Stimulated activated CD4-positive, alpha-beta T cell treated with anti-CD3 and anti-CD28 coated beads, TNF-alpha, amount 100 ng/mL, for 24 hours (primary cell): ENCODE results near the gene LTB.
"Not testable (repeated sequence)": the region's sequence is repeated elsewhere in the genome, so short reads cannot be mapped to it uniquely, and the experiment has no call there.

ENCODE experiments used
- DNase-seq, 3 experiments: peaks; one replicate each; pipeline ENCODE4 v3.0.0-alpha.2; 2020; ENCODE audit warnings: low read depth in 3 of 3

LTB gene

DNA sequence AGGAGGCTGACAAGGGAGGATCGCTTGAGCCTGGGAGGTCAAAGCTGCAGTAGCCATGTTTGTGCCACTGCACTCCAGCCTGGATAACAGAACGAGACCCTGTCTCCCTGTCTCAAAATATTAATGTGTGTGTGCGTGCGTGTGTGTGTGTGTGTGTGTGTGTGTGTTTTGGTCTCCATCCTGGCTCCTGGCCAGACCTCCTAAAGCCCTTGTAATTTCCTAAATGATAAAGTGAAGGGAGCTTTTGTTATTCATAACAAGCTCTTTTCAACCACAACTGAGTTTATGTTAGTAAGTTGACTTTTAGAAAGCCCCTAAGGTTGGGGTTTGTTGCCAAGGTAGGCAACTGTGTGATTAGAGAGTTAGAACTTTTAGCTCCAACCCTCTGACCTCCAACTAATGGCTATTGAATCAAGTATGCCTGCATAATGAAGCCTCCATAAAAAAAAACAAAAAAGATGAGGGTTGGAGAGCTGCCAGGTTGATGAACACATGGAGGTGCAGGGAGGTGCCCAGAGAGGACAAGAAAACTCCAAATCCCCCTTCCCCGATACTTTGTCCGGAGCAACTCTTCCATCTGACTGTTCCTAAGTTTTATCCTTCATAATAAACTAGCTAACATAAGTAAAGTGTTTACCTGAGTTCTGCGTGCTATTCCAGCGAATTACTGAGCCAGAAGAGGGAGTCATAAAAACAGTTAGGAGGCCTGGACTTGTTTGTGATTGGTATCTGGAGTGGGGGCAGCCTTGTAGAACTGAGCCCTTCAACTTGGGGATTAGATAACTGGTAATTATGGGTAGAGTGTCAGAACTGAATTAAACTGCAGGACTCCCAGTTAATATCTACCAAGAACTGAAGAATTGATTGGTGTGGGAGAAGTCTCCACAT, 27.5 kb upstream of the LTB start:
- no peak for DNase-seq

DNA sequence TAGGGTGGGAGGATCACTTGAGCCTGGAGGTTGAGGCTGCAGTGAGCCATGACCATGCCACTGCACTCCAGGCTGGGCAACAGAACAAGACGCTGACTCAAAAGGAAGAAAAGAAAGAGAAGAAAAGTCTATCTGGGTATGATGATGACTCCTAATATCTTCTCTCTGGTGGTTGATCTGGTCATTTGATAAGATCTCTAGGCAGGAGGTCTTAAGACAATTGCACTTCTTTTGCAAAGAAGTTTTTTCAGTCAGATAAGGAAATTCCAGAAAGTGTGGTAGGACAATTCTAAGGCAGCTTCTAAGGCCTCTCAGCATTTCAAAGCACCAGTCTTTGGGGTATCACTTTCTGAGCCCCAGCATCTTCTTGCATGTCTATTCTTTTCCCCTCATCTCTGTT, 25.1 kb upstream of the LTB start:
- DNase-seq = no peak

DNA sequence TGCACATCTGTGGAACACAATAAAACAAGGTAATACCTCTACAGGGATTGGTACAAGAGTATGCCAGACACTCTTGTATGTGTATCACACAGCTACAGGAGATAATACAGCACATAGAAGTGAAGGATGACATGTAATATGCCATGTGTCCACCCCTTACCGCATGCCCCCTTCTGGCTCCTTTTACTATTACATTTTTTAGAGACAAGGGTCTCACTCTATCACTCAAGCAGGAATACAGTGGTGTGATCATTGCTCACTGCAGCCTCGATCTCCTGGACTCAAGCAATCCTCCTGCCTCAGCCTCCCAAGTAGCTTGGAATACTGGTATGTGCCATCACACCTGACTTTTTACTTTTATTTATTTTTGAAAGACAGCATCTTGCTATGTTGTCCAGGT, 14.8 kb upstream of the LTB start:
- DNase-seq = no peak

DNA sequence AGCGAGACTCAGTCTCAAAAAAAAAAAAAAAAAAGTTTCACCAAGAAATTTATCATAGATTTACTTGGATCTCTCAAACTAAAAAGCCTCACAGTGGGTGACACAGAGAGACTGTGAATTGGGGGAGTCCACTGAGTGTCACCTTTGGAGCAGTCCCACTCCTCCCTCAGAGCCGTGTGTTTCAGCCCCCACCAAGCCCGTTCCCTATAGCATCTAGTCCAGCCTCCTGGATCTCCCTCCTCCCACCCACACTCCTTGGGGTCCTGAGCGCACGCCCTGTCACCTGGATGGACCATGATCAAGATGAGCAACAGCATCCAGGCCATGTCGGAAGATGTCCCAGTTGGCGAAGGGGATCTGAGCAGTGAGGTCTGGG, 10.2 kb upstream of the LTB start:
- DNase-seq = no peak

DNA sequence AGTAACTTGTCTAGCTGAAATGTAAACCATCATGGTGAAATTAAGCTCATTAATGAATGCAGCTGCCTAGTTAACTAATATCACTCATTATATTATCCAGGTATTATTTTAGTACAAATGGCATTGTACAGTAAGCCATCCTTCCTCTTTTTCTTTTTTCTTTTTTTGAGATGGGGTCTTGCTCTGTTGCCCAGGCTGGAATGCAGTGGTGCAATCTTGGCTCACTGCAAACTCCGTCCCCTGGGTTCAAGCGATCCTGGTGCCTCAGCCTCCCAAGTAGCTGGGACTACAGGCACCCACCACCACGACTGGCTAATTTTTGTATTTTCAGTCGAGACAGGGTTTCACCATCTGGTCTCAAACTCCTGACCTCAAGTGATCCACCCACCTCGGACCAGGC, 8.5 kb upstream of the LTB start:
- not testable (repeated sequence) for DNase-seq

DNA sequence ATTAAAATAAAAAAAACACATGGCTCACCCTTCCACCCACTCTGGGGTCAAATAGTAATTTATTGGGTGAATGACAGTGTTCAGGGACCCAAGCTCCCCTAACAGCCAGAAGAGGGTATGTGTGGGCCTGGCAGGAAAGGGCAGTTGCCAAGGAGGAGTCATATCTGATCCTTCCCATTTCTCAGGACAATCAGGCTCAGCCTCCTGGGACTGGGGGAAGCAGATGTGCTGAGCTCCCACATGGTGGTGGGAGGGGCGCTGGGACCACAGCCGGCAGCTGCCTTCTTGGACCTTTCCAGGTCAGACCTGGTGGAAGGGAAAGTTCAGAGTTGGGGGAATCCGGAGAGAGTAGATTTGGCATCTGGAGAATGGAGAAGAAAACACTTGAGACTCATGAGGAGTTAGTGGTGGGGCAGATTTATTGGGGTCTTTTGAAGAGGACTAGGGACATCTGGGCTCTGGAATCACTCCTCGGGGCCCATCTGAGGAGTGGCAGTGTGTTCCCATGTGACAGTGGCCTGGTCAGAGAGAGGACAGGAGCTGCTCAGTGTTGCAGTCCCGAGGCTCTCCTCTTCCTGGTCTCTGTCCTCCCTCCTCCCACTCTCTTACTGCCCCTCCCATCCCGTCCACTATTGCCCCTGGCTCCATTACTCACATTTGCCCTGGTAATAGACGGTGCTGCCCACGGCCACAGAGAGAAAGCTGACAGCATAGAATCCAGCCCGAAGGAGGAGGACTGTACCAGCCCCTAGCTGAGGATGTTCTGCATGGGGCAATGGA, 6.8 kb upstream of the LTB start:
- no peak for DNase-seq

DNA sequence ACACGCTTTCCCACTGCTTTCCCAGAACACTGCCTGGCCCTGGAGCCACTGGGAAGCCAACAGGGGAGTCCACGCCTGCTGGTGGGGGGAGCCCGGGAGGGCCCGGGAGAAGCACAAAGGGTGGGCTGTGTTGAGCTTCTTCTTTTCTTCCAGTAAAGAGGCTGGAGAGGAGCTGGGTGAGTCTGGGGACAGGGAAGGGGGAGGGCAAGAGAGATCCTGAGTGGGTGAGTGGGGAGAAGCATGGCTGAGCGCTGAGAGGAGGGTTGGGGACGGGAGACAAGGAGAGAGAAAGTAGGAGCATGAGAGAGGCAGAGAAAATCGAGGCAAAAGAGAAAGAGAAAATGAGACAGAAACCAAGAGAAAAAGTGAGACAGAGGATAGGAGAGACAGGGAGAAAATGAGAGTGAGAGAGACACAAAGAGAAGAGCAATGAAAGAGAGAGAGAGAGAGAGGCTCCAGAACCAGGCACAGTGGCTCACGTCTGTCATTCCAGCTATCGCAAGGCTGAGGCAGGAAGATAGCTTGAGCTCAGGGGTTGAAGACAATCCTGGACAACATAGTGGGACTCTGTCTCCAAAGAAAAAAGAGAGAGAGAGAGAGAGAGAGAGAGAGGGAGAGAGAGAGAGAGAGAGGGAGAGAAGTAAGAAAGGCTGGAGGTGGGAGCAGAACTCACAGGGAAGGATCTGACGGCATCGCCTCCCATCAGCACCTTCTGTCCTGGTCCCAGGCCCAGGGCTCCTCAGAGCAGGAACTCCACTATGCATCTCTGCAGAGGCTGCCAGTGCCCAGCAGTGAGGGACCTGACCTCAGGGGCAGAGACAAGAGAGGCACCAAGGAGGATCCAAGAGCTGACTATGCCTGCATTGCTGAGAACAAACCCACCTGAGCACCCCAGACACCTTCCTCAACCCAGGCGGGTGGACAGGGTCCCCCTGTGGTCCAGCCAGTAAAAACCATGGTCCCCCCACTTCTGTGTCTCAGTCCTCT, 5.9 kb upstream of the LTB start:
- no peak for DNase-seq

DNA sequence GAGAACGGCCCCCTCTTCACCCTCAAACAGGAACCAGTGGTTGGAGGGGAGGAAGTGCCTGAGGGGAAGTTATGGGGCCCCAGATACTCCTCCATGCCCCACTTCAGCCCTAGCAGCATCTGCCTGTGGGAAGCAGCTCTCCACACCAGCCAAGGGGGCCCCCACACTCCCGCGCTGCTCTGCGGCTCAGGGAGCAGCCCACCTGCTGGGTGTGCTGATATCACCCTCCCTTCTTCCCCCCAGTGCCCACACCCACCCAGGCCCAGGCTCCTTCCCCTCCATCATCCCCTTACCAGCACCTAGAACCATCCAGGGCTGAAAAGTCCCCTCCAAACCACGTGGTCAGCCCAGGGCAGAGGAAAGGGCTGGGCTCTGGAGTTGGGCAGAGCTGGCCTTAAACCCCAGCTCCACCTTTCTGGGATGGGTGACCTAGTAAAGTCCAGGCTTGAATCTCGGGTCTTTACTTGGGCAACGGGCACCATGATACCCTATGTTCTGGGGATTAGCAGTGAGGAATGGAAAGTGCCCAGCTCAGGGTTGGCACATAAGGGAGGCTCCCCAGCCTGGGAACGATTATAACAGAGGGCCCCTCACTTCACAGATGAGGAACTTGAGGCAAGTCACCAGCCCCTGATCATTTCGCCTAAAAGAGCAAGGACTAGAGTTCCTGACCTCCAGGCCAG, 4.5 kb upstream of the LTB start:
- DNase-seq = no peak

DNA sequence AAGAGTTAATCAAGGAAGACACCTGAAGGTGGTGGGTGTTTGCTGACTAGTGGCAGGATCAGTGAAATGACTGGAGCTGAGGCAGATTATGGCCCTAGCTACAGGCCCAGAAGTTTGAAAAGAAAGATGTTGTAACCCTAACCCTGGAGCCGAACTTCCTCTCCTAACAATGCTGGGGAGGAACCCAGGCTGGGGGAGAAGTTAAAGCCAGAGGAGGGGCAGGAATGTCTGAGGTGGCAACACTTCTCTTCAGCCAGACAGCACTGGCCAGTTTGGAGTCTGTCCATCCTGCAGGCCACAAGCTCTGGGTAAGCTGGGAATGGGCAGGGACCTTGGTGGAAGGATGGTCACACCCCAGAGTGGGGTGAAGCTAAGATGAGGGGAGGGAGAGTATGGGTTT, 3.8 kb upstream of the LTB start, which contains the start of gene LST1:
LST1 (plus strand) TSS at position 270 of the 400 bp plus-strand sequence. CDS start 1,023 bp downstream, outside the sequence.
- no peak for DNase-seq

DNA sequence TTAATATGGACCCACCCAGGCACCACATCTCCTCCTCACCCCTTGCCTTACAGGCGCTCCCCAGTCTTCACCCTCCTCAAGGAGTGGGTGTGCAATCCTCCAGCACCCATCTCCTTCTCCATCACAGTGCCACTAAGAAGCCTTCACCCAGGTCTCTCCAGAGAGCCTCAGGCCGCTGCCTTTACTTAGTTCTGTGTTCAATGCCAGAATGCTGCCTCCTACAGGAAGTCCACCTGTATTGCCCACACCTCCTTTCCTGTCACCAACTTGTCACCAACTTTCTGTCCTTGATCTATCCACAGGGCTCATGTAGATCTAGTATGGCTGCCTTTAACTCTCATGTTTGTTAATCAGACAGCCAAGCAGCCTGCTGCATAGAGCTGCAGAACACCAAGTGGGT, 3.3 kb upstream of the LTB start:
- DNase-seq = no peak

DNA sequence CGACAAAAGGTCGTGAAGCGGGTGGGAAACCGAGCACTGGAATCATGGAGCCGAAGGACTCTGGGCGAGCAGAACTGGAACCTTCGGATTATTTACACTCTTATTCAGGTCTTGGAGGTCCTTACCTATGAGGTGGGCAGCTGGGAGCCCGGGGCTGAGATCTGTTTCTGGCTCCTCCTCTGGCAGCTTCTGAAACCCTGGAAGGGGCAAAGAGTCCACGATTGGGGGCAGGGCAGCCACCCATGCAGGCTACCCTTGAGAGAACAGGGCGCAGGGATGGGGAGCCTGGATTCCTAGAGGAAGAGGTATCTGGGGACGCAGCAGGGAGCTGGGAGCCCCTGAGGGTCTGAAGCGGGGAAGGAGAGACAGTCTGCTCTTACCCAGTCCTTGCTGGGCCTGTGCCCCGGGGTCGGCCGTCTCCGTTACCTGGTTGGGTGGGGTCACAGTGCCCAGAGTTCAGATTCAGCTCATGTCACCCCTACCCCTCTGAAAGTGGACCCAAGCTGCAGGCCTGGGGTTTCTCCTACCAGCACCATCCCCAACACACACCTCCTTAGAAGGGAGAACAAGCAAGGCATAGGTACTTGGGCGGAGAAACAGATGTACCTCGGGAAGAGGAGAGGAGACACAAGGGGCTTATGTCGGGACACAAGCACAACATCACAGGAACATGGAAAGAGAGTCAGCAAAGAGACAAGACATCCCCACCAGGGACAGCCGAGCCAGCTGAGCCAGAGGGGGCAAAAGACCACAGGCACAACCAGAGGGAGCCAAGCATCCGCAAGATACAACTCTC, 592 bp downstream of the LTB start:
- DNase-seq = no peak

DNA sequence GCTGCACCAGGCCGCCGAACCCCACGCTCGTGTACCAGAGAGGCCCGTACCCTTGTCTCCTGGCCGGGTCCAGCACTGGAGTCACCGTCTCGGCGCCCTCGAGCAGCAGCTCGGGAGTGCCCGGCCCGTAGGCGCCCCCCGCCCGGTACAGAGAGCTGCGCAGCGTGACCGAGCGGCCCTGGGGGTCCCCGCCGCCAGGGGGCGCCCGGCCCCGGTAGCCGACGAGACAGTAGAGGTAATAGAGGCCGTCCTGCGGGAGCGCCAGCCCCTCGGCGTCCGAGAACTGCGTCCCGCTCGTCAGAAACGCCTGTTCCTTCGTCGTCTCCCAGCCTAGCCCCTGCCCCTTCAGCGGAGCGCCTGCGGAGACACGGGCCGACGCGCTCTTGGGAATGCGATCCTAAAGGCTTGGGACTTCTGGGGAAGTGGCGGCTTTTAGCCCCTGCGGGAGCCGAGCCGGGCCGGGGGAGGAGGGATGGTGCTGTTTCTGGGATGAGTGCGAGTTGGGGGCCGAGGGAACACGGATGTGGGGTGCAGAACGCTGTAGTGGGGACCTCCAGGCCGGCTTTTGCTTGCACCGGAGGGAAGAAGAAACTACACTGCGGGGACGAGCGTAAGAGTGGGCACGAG, 1.3 kb downstream of the LTB start:
- DNase-seq = peak; percentile 75 to 91 (median 85)

DNA sequence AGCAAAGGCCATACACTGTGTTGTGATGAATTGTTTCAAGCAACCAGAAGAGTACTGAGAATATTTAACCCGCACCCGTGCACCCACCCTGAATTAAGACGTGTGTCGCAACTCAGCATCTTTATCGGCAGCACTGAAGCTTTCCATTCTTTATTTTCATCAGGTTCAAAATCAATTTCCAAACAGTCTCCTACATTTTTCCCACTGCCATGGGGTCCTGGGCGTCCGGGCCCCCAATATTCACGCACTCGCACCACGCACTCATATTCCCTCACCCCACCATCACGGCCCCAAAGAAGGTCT, 1.8 kb downstream of the LTB start:
- no peak for DNase-seq

DNA sequence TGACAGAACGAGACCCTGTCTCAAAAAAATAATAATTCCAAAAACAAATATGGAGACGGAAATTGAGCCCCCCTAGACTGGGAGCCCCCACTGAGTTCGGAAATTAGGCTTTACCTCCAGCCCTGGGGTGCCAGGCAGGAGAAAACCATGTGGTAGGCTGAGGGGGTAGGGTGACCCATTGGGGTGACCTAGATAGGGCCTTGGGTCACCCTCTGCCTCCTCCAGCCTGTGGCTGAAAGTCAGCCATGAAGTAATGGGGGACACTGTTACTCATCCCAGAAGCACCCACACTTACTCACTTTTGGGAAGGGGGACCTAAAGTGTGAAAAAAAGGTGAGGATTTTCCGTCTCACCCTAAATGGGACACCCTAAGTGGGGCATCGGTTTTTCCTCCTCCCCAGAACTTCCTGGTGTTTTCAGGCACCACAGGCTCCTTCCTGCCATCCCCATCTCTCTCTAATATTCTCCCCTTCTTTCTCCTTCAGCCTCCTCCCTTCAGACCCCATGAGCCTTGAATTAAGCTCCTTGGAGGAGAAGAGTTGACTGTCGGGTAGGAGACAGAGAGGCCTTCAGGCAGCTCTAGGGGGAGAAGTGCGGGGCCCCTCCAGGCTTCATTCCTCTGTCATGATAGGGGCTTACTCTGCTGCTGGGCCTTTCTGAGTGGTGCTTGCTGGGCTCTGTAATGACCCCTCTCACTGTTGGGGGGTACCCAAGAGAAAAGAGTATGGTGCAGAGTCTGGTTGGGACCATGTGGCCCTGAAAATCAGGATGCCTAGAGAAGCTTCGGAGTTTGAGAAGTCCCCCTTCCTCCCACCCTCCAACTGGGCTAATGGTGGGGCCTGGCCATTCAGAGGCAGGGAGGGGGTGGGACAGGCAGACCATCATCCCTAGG, 2.4 kb downstream of the LTB start:
- DNase-seq = peak in 1 of 3 experiments; percentile 57

DNA sequence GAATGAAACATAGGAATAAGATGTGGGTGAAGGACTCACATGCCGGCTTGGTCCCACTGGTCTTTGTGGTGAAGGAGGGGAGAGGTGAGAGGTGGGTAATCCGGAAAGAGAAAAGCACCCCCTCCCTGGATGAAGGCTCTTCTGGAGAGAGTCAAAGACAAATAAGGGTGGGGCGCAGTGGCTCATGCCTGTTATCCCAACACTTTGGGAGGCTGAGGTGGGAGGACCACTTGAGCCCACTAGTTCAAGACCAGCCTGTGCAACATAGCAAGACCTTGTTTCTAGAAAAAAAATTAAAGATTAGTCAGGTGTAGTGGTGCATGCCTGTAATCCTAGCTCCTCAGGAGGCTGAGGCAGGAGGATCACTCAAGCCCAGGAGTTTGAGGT, 3.1 kb downstream of the LTB start:
- DNase-seq = no peak

DNA sequence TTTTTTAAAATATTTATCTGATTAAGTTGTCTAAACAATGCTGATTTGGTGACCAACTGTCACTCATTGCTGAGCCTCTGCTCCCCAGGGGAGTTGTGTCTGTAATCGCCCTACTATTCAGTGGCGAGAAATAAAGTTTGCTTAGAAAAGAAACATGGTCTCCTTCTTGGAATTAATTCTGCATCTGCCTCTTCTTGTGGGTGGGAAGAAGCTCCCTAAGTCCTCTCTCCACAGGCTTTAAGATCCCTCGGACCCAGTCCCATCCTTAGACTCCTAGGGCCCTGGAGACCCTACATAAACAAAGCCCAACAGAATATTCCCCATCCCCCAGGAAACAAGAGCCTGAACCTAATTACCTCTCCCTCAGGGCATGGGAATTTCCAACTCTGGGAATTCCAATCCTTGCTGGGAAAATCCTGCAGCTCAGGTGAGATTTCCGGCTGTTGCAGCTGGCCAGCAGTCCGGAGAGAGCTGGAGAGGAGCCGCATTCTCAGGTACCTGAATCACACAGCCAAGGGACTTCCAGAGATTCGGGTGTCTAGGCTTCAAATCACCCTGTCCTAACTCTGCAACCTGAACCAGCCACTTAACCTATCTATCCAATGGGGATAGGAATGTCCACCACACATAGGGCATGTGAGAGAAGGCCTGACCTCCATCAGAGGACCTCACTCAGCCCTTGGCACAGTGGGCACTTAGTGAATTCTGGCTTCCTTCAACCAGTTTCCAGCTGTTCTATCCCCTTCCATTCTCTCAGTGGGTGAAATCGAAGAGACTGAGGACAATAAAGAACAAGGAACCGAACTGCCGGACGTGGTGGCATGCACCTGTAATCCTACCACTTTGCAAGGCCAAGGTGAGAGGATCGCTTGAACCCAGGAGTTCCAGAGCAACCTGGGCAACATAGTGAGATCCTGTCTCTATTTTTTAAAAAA, 3.8 kb downstream of the LTB start:
- no peak for DNase-seq

DNA sequence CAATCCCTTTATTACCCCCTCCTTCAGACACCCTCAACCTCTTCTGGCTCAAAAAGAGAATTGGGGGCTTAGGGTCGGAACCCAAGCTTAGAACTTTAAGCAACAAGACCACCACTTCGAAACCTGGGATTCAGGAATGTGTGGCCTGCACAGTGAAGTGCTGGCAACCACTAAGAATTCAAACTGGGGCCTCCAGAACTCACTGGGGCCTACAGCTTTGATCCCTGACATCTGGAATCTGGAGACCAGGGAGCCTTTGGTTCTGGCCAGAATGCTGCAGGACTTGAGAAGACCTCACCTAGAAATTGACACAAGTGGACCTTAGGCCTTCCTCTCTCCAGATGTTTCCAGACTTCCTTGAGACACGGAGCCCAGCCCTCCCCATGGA, 4.7 kb downstream of the LTB start:
- no peak for DNase-seq
